Fibroblast of villous mesenchyme (primary cell): ENCODE measurements around the gene URB1. TPM values are rescaled to one million over a fixed set of nuclear protein-coding genes. Genes with fewer than 3 reads are reported as not detected.

Experiments used
- DNase-seq: peaks from one replicate; pipeline ENCODE4 v3.0.0-alpha.2; 2010; ENCODE audit warnings: low read depth
- H3K4me3 ChIP-seq: 2 replicates; pipeline ENCODE4 v1.5.1; 2011; ENCODE audit warnings: low read depth, mild to moderate bottlenecking, low read length
- total RNA-seq: library from RNA; depleted of rRNA; stranded (reverse); fragments of >200 nt; gene quantifications from 2 replicates; pipeline ENCODE4 v1.2.3, GENCODE V29; 2012
- TF ChIP-seq, protein P1 (sequence below): IDR thresholded peaks from 2 replicates; pipeline ENCODE4 v1.5.1; 2012; ENCODE audit warnings: low read depth, mild to moderate bottlenecking, low read length; ENCODE audit not compliant: insufficient read depth

The URB1 gene
- total RNA-seq, 1 donor, result 37.1 TPM

- TF ChIP-seq, protein P1, sequence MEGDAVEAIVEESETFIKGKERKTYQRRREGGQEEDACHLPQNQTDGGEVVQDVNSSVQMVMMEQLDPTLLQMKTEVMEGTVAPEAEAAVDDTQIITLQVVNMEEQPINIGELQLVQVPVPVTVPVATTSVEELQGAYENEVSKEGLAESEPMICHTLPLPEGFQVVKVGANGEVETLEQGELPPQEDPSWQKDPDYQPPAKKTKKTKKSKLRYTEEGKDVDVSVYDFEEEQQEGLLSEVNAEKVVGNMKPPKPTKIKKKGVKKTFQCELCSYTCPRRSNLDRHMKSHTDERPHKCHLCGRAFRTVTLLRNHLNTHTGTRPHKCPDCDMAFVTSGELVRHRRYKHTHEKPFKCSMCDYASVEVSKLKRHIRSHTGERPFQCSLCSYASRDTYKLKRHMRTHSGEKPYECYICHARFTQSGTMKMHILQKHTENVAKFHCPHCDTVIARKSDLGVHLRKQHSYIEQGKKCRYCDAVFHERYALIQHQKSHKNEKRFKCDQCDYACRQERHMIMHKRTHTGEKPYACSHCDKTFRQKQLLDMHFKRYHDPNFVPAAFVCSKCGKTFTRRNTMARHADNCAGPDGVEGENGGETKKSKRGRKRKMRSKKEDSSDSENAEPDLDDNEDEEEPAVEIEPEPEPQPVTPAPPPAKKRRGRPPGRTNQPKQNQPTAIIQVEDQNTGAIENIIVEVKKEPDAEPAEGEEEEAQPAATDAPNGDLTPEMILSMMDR, result no peak
- no peak overlapping the region for H3K4me3 ChIP-seq
- DNase-seq, result no peak
These were observed 72.1 kb downstream of the URB1 start for GRCh38 chr21:32320726-32321125.

GRCh38 chr21:32320059-32320458 is 72.8 kb downstream of the URB1 start:
- no peak overlapping the region for H3K4me3 ChIP-seq
- TF ChIP-seq, protein P1, result no peak
- DNase-seq, result no peak

DNA sequence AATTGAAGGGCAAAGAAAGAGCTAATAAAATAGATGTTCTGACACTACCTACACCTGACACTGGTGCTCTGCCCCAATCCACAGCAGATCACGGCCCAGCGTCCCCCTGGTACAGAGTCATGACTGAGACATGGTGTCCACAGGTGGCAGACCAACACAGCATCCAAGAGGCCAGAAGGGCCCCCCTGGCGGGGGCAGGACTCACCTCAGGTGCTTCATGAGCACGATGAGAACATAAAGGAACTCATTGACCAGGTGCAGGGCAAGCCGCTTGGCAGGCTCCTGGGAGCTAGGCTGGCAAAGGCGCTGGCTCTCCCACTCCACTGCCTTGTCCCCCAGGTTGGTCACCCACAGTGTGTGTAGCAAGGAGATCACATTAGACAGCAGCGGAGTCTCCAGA is 73.8 kb downstream of the URB1 start:
- no peak overlapping the region for H3K4me3 ChIP-seq
- TF ChIP-seq, protein P1, result no peak
- no peak for DNase-seq

DNA sequence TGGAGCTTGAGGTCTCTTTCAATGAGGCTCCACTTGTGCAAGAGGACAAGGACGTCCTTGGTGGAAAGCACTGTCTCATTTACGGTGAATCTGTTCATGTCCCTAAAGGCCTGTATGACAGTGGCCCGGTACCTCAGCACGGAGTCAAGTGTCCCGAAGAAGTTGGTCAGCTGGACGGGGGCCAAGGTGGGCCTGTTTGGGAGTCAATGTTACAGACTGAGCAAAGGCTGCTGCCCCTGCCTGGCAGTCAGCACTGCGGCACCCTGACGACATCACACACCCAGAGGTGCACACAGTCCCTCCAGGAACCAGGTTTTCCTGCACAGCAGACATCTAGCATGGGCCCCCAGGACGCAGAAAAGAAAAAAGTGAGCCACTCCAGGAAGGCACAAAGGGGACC is 75.1 kb downstream of the URB1 start:
- H3K4me3 ChIP-seq, result no peak overlapping the region
- no peak for DNase-seq
- TF ChIP-seq, protein P1, result no peak

GRCh38 chr21:32316361-32317215 is 76.2 kb downstream of the URB1 start:
- TF ChIP-seq, protein P1, result no peak
- DNase-seq, result no peak
- H3K4me3 ChIP-seq, result no peak overlapping the region

- TF ChIP-seq, protein P1, result no peak
- H3K4me3 ChIP-seq, result no peak overlapping the region
- no peak for DNase-seq
These were observed 77.1 kb downstream of the URB1 start for GRCh38 chr21:32315511-32316281.
